ACC112 (cell line): Measurements from ENCODE around the gene LAMA5.

Experiments used
- H2AFZ ChIP-seq: fragments of 200-600 bp; sonication (generic); one replicate; pipeline ENCODE4 v1.6.0; 2017; ENCODE audit warnings: antibody characterized with exemption, low read length; ENCODE audit not compliant: unreplicated experiment
- H3K27ac ChIP-seq: fragments of 200-600 bp; sonication (generic); 2 replicates; pipeline ENCODE4 v1.5.1; 2014; ENCODE audit warnings: low read depth, mild to moderate bottlenecking, antibody characterized with exemption, low read length, moderate library complexity
- H3K27me3 ChIP-seq: fragments of 200-600 bp; sonication (generic); 2 replicates; pipeline ENCODE4 v1.6.1; 2014; ENCODE audit warnings: mild to moderate bottlenecking, antibody characterized with exemption, low read length, moderate library complexity, mixed read lengths; ENCODE audit not compliant: insufficient read depth
- H3K36me3 ChIP-seq: fragments of 200-600 bp; sonication (generic); 2 replicates; pipeline ENCODE4 v1.6.1; 2016; ENCODE audit warnings: mild to moderate bottlenecking, antibody characterized with exemption, low read length, moderate library complexity, mixed read lengths; ENCODE audit not compliant: insufficient read depth
- H3K4me1 ChIP-seq: fragments of 200-600 bp; sonication (generic); one replicate; pipeline ENCODE4 v1.6.1; 2016; ENCODE audit warnings: low read length, mixed read lengths; ENCODE audit not compliant: insufficient read depth, unreplicated experiment, control insufficient read depth
- H3K4me3 ChIP-seq: fragments of 200-600 bp; sonication (generic); 2 replicates; pipeline ENCODE4 v1.5.1; 2014; ENCODE audit warnings: mild to moderate bottlenecking, low read depth, low read length
- H3K79me2 ChIP-seq: fragments of 200-600 bp; sonication (generic); one replicate; pipeline ENCODE4 v1.6.0; 2016; ENCODE audit warnings: low read length; ENCODE audit not compliant: control insufficient read depth, unreplicated experiment, insufficient read depth

LAMA5 gene

GRCh38 chr20:62263396-62263795, 103.7 kb downstream of the LAMA5 start:
- Histone ChIP-seq H3K27ac (no peak overlapping the region), H3K79me2 (no peaks in the 10 kb centered on the region), H3K4me3 (no peak overlapping the region), H3K27me3 (no peaks in the 10 kb centered on the region), H3K36me3 (peaks cover 29% of the 10 kb centered on the region), H3K4me1 (peaks cover 7% of the 10 kb centered on the region), H2AFZ (no peak overlapping the region)

- peaks cover 13% of the 10 kb centered on the region for H3K4me1 ChIP-seq
- H3K27ac ChIP-seq: no peak overlapping the region
- H3K4me3 ChIP-seq: no peak overlapping the region
- H3K79me2 ChIP-seq: no peaks in the 10 kb centered on the region
- H3K27me3 ChIP-seq: no peaks in the 10 kb centered on the region
- H2AFZ ChIP-seq: no peak overlapping the region
- H3K36me3 ChIP-seq: peaks cover 29% of the 10 kb centered on the region
These were observed 105.0 kb downstream of the LAMA5 start for GRCh38 chr20:62262064-62262463.

- no peak overlapping the region for H3K4me3 ChIP-seq
- no peak overlapping the region for H2AFZ ChIP-seq
- no peaks in the 10 kb centered on the region for H3K79me2 ChIP-seq
- H3K27ac ChIP-seq: no peak overlapping the region
- peaks cover 8% of the 10 kb centered on the region for H3K36me3 ChIP-seq
- H3K4me1 ChIP-seq: peaks cover 13% of the 10 kb centered on the region
- no peaks in the 10 kb centered on the region for H3K27me3 ChIP-seq
These were observed 107.9 kb downstream of the LAMA5 start for GRCh38 chr20:62259294-62259565.
